ENCODE data around the gene FLT3. TPM values are rescaled to one million over a fixed set of nuclear protein-coding genes. Genes with fewer than 3 reads are reported as not detected.

FLT3 gene
- total RNA-seq, 1 donor: not detected

- DNase-seq (ENCODE audit: low read depth): peak; percentile 61
- TF ChIP-seq CTCF (IDR thresholded peaks at IDR 0.05; ENCODE audit: insufficient read depth, low read depth, low read length): peak; percentile 92
- H3K4me3 ChIP-seq (ENCODE audit: low read depth, low read length): peak overlapping the region; percentile 44
Measured at GRCh38 chr13:27953676-27954405, 146.5 kb downstream of the FLT3 start.

Small RNAs within 50 kb of the gene (small RNA-seq; reads per million reads assigned to genes)
- not detected for gene RN7SL272P

Other genes starting within 250 kb of the FLT3 start
- not detected in 2 replicates for gene PDX1, start 180.6 kb downstream of the FLT3 start, total RNA-seq
- gene CDX2, start 131.3 kb downstream of the FLT3 start, total RNA-seq: not detected in 2 replicates
- not detected in 2 replicates for gene URAD, start 111.9 kb downstream of the FLT3 start, total RNA-seq
- 19.0 and 19.9 TPM in 2 replicates for gene PAN3, start 38.0 kb upstream of the FLT3 start, total RNA-seq

All from fibroblast of villous mesenchyme (primary cell).